Body of pancreas (tissue), 4 donors: ENCODE results near the gene TASP1. TPM values are rescaled to one million over a fixed set of nuclear protein-coding genes. Genes with fewer than 3 reads are reported as not detected.

Experiments used
- ATAC-seq: fragments of 150-250 bp; one replicate; pipeline ENCODE4 v1.9.1; 2016
- DNase-seq, 4 donors: peaks; one replicate each; pipeline ENCODE4 v3.0.0-alpha.2; 2019
- H3K27ac ChIP-seq, 4 donors: fragments of 200-600 bp; sonication (generic); 1 replicate in 3 of 4; 2 replicates in 1 of 4; pipeline versions ENCODE4 v1.5.1 to v1.6.1; 2016 to 2019; ENCODE audit warnings: mild to moderate bottlenecking in 1 of 4, mixed read lengths in 1 of 4, moderate library complexity in 1 of 4
- H3K27me3 ChIP-seq, 2 donors: fragments of 200-600 bp; sonication (generic); one replicate each; pipeline ENCODE4 v1.6.0; 2016; ENCODE audit warnings: mild to moderate bottlenecking in 1 of 2
- H3K36me3 ChIP-seq, 2 donors: fragments of 200-600 bp; sonication (generic); replicated peaks in 1 of 2; 2 replicates each; pipeline ENCODE4 v1.5.1; 2016; ENCODE audit warnings: low read depth in 2 of 2; ENCODE audit not compliant: insufficient read depth in 1 of 2
- H3K4me1 ChIP-seq: fragments of 200-600 bp; sonication (generic); one replicate; pipeline ENCODE4 v1.6.0; 2016
- H3K4me3 ChIP-seq, 2 donors: fragments of 200-600 bp; sonication (generic); 1 replicate in 1 of 2; 2 replicates in 1 of 2; pipeline ENCODE4 v1.5.1; 2016 to 2019
- H3K9me3 ChIP-seq, 3 donors: fragments of 200-600 bp; sonication (generic); 1 replicate in 2 of 3; 2 replicates in 1 of 3; pipeline ENCODE4 v1.5.1; 2016
- POLR2A ChIP-seq, 3 donors: fragments of 450-650 bp; IDR thresholded peaks; one replicate each; pipeline ENCODE4 v1.6.1; 2016; ENCODE audit warnings: antibody characterized with exemption in 3 of 3, mild to moderate bottlenecking in 2 of 3
- WGBS, 2 donors: methylation state at CpG; one replicate each; pipeline ENCODE4 v1.1.5; 2017; 5-methylcytosine and 5-hydroxymethylcytosine counted together
- intact Hi-C: fragments of 100-400 bp; cut with DNase I; formaldehyde crosslinking; loops from one replicate; pipeline ENCODE4 v1.15.1; 2023
- total RNA-seq, 2 donors: library from RNA; depleted of rRNA; stranded (reverse); fragments of >200 nt; gene quantifications; one replicate each; pipeline ENCODE4 v1.1.0, GENCODE V29; 2016
- TF ChIP-seq, protein P1 (sequence below), 7 experiments: fragments of 450-650 bp in 4 of 7; fragments of 200-600 bp in 3 of 7; sonication (generic) in 3 of 7; IDR thresholded peaks; one replicate each; pipeline ENCODE4 v1.5.1; 2016 to 2019; ENCODE audit warnings: antibody characterized with exemption in 7 of 7

Gene TASP1
- total RNA-seq, 2 donors from 2014 or later, result 8.0 to 11.5 TPM

DNA sequence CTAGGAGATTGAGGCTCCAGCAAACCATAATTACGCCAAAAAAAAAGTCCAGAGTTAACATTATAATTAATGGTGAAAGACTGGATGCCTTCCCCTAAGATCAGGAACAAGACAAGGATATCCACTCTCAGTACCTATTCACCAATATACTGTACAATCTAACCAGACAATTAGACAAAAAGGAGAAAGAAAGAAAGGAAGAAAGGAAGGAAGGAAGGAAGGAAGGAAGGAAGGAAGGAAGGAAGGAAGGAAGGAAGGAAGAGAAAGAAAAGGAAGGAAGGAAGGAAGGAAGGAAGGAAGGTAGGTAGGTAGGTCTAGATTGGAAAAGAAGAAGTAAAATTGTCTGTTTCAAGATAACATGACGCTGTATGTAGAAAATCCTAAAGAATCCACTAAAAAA, 50.7 kb downstream of the TASP1 start:
- ATAC-seq, result no peak
- intact Hi-C loops, result no loop called here

DNA sequence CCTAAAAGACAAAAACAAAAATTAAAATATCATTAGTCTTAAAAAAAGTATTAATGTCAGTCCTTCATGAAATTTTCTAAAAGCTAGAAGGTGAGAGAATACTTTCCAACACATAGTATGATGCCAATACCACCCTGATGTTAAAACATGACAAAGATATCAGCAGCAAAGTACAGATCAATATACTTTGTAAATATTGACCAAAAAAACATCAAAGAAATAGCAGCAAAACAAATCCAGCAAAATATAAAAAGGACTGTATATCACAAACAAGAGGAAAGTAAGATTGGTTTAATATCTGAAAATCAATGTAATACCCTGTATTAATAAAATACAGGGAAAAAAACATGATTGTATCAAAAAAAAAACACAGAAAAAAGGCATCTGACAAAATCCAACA, 51.4 kb downstream of the TASP1 start:
- Histone ChIP-seq H3K27me3 (no peaks in the 10 kb centered on the region), H3K36me3 (no peaks in the 10 kb centered on the region), H3K4me1 (peaks cover 10% of the 10 kb centered on the region), H3K4me3 (no peak overlapping the region), H3K27ac (no peak overlapping the region), H3K9me3 (no peaks in the 10 kb centered on the region)
- TF ChIP-seq, protein P1, sequence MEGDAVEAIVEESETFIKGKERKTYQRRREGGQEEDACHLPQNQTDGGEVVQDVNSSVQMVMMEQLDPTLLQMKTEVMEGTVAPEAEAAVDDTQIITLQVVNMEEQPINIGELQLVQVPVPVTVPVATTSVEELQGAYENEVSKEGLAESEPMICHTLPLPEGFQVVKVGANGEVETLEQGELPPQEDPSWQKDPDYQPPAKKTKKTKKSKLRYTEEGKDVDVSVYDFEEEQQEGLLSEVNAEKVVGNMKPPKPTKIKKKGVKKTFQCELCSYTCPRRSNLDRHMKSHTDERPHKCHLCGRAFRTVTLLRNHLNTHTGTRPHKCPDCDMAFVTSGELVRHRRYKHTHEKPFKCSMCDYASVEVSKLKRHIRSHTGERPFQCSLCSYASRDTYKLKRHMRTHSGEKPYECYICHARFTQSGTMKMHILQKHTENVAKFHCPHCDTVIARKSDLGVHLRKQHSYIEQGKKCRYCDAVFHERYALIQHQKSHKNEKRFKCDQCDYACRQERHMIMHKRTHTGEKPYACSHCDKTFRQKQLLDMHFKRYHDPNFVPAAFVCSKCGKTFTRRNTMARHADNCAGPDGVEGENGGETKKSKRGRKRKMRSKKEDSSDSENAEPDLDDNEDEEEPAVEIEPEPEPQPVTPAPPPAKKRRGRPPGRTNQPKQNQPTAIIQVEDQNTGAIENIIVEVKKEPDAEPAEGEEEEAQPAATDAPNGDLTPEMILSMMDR (IDR thresholded peaks at IDR 0.05), result no peak
- TF ChIP-seq POLR2A (IDR thresholded peaks at IDR 0.05), result no peak
- DNase-seq (no peak), ATAC-seq (no peak)
- intact Hi-C loops, result no loop called here

More for the DNA sequence above, 50.7 kb downstream of the TASP1 start:
- Histone ChIP-seq H3K4me3 (no peak overlapping the region), H3K36me3 (no peaks in the 10 kb centered on the region), H3K27ac (no peak overlapping the region), H3K9me3 (no peaks in the 10 kb centered on the region), H3K27me3 (no peaks in the 10 kb centered on the region), H3K4me1 (peaks cover 10% of the 10 kb centered on the region)
- DNase-seq, result no peak
- no peak for TF ChIP-seq POLR2A (IDR thresholded peaks at IDR 0.05)
- TF ChIP-seq, protein P1 (IDR thresholded peaks at IDR 0.05), result no peak
- 93 to 100% methylated on average over 2 of the region's 2 CpGs for whole genome bisulfite sequencing, 2 donors

DNA sequence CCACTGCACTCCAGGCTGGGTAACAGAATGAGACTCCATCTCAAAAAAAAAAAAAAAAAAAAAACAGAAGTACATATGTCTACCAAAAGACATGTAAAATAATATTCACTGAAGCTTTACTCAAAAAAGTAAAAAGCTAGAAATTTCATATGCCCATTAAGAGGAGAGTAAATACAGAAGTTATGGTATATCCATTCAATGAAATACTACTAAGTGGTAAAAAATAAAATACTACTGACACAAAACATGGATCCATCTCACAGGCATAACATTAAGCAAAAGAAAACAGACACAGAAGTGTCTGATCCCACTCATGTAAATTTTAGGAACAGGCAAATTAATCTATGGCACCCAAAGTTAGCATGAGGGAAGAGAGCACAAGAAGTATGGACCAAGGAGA, 52.6 kb downstream of the TASP1 start:
- ATAC-seq, result no peak
- DNase-seq, result no peak
- Histone ChIP-seq H3K4me1 (peaks cover 10% of the 10 kb centered on the region), H3K36me3 (no peaks in the 10 kb centered on the region), H3K27me3 (no peaks in the 10 kb centered on the region), H3K9me3 (no peaks in the 10 kb centered on the region), H3K27ac (no peak overlapping the region), H3K4me3 (no peak overlapping the region)
- TF ChIP-seq POLR2A (IDR thresholded peaks at IDR 0.05), result no peak
- TF ChIP-seq, protein P1 (IDR thresholded peaks at IDR 0.05), result no peak
- intact Hi-C loops, result no loop called here

DNA sequence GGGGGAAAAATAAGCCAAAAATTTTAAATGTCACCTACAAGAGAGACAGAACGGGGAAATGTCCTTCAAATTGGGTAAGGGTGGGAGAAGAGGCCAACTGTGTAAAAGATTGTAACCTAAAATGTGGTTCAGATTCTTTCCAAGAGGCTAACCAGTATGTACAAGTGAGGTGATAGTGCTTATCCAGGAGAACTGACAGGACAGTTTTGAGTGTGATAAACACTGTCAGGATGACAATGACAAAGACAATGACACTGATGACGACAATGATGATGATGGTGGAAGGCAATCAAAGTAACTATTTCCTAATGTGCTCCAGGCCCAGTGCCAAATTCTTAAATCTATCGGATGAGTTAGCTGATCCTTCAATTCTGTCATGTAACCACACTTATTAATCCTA, 57.3 kb downstream of the TASP1 start:
- peaks cover 0 to 4% of the 10 kb centered on the region in 2 donors for H3K36me3 ChIP-seq
- ATAC-seq, result no peak
- no peak for DNase-seq
- 79 to 82% methylated on average over 3 of the region's 3 CpGs for WGBS, 2 donors
- no peaks in the 10 kb centered on the region for H3K27me3 ChIP-seq
- no peaks in the 10 kb centered on the region for H3K9me3 ChIP-seq
- no peak overlapping the region for H3K27ac ChIP-seq
- H3K4me1 ChIP-seq, result no peaks in the 10 kb centered on the region
- intact Hi-C loops, result no loop called here
- TF ChIP-seq, protein P1 (IDR thresholded peaks at IDR 0.05), result no peak
- TF ChIP-seq POLR2A (IDR thresholded peaks at IDR 0.05), result no peak
- H3K4me3 ChIP-seq, result no peak overlapping the region

DNA sequence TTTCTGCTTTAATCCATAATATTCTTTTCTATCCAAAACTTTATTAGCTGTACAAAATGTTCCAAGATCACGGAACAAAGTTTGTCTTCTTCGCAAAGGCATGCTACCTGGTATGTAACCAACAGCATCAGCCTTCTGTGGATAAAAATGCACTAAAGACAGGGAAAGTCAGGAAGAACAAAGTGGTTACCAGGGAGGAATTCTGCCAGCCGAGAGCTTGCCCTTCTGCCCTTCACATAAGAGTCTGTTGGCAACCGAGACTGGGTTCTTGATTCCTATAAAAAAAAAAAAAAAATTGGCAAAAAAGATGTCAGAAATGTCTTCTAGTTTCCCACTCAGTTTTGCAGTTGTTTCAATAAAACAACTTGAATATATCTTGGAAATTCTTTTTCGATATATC, 58.0 kb downstream of the TASP1 start:
- TF ChIP-seq, protein P1 (IDR thresholded peaks at IDR 0.05), result no peak
- TF ChIP-seq POLR2A (IDR thresholded peaks at IDR 0.05), result no peak
- no peaks in the 10 kb centered on the region for H3K4me1 ChIP-seq
- H3K9me3 ChIP-seq, result no peaks in the 10 kb centered on the region
- no peak for DNase-seq
- intact Hi-C loops, result no loop called here
- H3K27ac ChIP-seq, result no peak overlapping the region
- H3K27me3 ChIP-seq, result no peaks in the 10 kb centered on the region
- H3K36me3 ChIP-seq, result peaks cover 0 to 4% of the 10 kb centered on the region in 2 donors
- no peak overlapping the region for H3K4me3 ChIP-seq
- no peak for ATAC-seq
- WGBS, 2 donors, result 93 to 96% methylated on average over 5 of the region's 5 CpGs
